ENCODE data around the gene DAZAP1.

Gene DAZAP1

GRCh38 chr19:1446713-1447481, 39.5 kb downstream of the DAZAP1 start:
- H3K4me3 Mint-ChIP-seq, result peak overlapping the region in 1 of 2 donors; percentile 24
- H3K27ac Mint-ChIP-seq, result peak overlapping the region in 1 of 2 donors; percentile 96
- DNase-seq, result no peak
- H3K4me1 Mint-ChIP-seq, result peaks cover 47% of the 10 kb centered on the region
- no peaks in the 10 kb centered on the region for H3K9me3 Mint-ChIP-seq
- H3K27me3 Mint-ChIP-seq, result peaks cover 62% of the 10 kb centered on the region
- ATAC-seq, result no peak

GRCh38 chr19:1447504-1447903, 40.1 kb downstream of the DAZAP1 start:
- ATAC-seq (no peak), DNase-seq (no peak)
- H3K27ac Mint-ChIP-seq, result peak overlapping the region in 1 of 2 donors; percentile 96
- H3K27me3 Mint-ChIP-seq, result peaks cover 68% of the 10 kb centered on the region
- no peak overlapping the region for H3K4me3 Mint-ChIP-seq
- no peaks in the 10 kb centered on the region for H3K9me3 Mint-ChIP-seq
- H3K4me1 Mint-ChIP-seq, result peaks cover 41% of the 10 kb centered on the region

- peaks cover 72% of the 10 kb centered on the region for H3K27me3 Mint-ChIP-seq
- ATAC-seq (no peak), DNase-seq (no peak)
- no peak overlapping the region for H3K4me3 Mint-ChIP-seq
- H3K27ac Mint-ChIP-seq, result no peak overlapping the region
- H3K9me3 Mint-ChIP-seq, result no peaks in the 10 kb centered on the region
- H3K4me1 Mint-ChIP-seq, result peaks cover 37% of the 10 kb centered on the region
These were observed 40.6 kb downstream of the DAZAP1 start for GRCh38 chr19:1447944-1448343.

DNA sequence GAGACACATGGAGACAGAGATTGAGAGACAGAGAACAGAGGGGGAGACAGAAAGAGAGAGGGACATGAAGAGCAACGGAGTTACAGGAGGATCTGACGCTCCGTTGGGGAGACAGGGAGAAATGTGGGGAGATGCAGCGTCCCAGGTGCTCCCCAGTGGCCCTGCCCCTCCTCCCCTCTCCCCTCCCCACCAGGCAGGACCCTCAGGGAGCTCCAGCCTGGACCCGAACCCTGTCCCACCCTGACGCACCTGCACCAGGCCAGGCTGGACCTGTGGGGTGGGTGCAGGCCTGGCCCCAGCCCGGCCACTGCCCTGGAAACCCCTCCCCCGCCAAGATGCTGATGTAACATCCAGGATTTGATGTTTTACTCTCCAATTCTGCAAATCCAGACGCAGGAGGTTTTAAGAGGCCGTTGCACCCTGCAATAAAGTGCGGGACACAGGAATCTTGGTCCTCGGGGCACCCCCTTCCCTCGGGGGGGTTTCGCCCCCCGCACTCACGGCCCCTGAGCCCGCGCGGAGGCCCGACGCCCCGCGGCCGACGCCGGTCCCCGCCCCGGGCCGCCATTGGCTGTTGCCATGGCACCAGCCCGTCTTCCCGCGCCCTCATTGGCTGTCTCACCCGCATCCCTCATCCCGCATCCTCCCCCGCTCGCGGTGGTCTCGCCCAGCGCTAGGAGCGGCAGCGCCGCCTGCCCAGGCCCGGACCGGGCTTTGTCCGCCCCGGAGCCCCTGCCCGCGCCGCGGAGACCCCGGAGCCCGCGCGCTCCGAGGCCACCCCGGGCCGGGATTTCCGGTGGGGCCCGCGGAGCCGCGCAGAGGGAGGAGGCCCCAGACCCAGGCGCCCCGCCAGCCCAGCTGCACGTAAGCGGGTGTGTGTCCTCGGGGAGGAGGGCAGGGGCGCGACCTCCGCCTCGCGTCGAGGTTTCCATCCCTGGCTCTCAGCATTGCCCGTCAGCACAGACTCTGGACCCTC, 42.4 kb downstream of the DAZAP1 start, which contains the start of gene APC2:
Gene APC2, plus strand, starts transcription at position 655 of the 976 bp plus-strand sequence. CDS start 2,881 bp downstream, outside the sequence.
- Mint-ChIP-seq H3K4me3 (peak within 1 kb of the TSS; percentile 29 to 78), H3K9me3 (no peaks in the 10 kb centered on the region), H3K27ac (peak within 1 kb of the TSS in 1 of 2 donors; percentile 16), H3K27me3 (peaks cover 90% of the 10 kb centered on the region), H3K4me1 (peaks cover 29% of the 10 kb centered on the region)
- peak in 1 of 2 donors; percentile 59 for DNase-seq
- peak; percentile 57 for ATAC-seq

GRCh38 chr19:1450735-1451731, 43.6 kb downstream of the DAZAP1 start:
- DNase-seq (no peak), ATAC-seq (no peak)
- H3K9me3 Mint-ChIP-seq, result no peaks in the 10 kb centered on the region
- peaks cover 95% of the 10 kb centered on the region for H3K27me3 Mint-ChIP-seq
- H3K27ac Mint-ChIP-seq, result no peak overlapping the region
- no peak overlapping the region for H3K4me3 Mint-ChIP-seq
- H3K4me1 Mint-ChIP-seq, result peaks cover 32% of the 10 kb centered on the region

GRCh38 chr19:1451916-1452801, 44.8 kb downstream of the DAZAP1 start:
- no peak overlapping the region for H3K4me3 Mint-ChIP-seq
- H3K4me1 Mint-ChIP-seq, result peaks cover 33% of the 10 kb centered on the region
- ATAC-seq, result no peak
- DNase-seq, result no peak
- H3K27me3 Mint-ChIP-seq, result peaks cover 96% of the 10 kb centered on the region
- H3K9me3 Mint-ChIP-seq, result no peaks in the 10 kb centered on the region
- H3K27ac Mint-ChIP-seq, result no peak overlapping the region

DNA sequence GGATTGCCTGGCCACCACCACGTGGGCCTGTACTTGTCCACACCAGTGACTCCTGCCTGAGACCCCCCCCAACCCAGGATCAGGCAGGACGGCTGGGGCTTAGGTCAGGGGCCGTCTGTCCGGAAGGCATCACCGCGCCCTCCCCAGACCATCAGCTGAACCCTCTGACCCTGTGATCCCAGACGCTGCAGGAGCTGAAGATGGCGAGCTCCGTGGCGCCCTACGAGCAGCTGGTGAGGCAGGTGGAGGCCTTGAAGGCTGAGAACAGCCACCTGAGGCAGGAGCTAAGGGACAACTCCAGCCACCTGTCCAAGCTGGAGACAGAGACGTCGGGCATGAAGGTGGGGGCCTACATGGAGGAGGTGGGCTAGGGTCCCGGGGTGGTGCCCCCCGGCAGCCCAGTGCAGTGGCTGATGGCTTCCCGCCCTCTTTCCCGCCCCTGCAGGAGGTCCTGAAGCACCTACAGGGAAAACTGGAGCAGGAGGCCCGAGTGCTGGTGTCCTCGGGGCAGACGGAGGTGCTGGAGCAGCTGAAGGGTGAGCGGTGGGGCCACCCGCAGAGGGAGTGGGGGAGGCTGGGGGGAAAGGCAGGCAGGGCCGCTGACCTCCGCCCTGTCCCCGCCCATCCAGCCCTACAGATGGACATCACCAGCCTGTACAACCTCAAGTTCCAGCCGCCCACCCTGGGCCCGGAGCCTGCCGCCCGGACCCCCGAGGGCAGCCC, 45.6 kb downstream of the DAZAP1 start:
- H3K27me3 Mint-ChIP-seq, result peaks cover 96% of the 10 kb centered on the region
- no peak for ATAC-seq
- H3K9me3 Mint-ChIP-seq, result no peaks in the 10 kb centered on the region
- no peak overlapping the region for H3K4me3 Mint-ChIP-seq
- DNase-seq, result no peak
- H3K27ac Mint-ChIP-seq, result no peak overlapping the region
- peaks cover 33% of the 10 kb centered on the region for H3K4me1 Mint-ChIP-seq

DNA sequence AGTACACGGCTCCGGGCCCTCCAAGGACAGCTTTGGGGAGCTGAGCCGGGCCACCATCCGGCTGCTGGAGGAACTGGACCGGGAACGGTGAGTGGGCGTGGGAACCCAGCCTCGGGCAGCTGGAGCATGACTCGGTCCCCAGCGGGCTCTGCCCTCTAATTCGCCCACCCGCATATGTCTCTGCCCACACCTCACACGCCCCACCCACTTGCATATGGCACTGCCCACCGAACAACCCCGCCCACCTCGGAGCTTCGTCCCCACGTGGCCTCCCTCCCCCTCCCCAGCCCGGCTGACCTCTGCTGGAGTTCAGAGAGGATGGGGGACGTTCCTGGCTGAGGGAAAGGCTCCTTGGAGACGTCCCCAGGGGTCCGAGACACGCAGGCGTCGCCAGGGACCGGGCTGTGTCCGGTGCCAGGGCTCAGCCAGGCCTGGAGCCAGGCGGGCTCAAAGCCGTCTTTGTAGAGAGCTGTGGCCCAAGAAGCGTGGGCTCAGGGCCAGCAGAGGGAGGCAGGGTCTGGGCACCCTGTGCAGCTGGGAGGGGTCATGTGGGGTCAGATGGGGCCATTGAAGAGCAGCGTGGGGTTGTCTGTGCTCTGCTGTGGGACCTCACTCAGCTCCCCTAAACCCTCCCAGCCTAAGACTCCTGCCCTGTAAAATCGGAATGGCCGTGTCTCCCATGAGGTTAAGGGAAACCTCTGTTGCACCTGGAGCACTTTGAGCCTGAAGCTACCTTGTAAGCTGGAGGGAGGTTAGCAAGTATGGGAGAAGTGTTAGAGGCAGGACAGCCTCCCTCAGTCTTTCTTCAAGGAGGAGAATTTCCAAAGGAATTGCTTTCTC, 46.4 kb downstream of the DAZAP1 start:
- peaks cover 34% of the 10 kb centered on the region for H3K4me1 Mint-ChIP-seq

DNA sequence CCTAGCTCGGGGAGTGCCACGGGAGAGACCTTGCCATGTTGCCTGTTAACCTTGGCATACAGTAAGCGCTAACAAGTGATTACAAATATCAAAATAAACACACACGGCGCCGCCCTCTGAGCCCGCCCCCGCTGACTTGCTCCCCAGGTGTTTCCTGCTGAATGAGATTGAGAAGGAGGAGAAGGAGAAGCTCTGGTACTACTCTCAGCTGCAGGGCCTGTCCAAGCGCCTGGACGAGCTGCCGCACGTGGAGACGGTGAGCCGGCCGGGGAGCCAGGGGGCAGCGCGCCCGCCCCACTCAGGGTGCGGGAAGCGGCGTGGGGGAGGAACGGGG, 47.6 kb downstream of the DAZAP1 start:
- H3K4me1 Mint-ChIP-seq, result peaks cover 30% of the 10 kb centered on the region
- DNase-seq (no peak), ATAC-seq (no peak)
- no peak overlapping the region for H3K27ac Mint-ChIP-seq
- no peaks in the 10 kb centered on the region for H3K9me3 Mint-ChIP-seq
- peak overlapping the region; percentile 12 to 61 for H3K4me3 Mint-ChIP-seq
- peaks cover 92% of the 10 kb centered on the region for H3K27me3 Mint-ChIP-seq

More for the DNA sequence above, 46.4 kb downstream of the DAZAP1 start:
- DNase-seq (no peak), ATAC-seq (no peak)
- Mint-ChIP-seq H3K27me3 (peaks cover 96% of the 10 kb centered on the region), H3K9me3 (no peaks in the 10 kb centered on the region), H3K27ac (no peak overlapping the region), H3K4me3 (no peak overlapping the region)

DNA sequence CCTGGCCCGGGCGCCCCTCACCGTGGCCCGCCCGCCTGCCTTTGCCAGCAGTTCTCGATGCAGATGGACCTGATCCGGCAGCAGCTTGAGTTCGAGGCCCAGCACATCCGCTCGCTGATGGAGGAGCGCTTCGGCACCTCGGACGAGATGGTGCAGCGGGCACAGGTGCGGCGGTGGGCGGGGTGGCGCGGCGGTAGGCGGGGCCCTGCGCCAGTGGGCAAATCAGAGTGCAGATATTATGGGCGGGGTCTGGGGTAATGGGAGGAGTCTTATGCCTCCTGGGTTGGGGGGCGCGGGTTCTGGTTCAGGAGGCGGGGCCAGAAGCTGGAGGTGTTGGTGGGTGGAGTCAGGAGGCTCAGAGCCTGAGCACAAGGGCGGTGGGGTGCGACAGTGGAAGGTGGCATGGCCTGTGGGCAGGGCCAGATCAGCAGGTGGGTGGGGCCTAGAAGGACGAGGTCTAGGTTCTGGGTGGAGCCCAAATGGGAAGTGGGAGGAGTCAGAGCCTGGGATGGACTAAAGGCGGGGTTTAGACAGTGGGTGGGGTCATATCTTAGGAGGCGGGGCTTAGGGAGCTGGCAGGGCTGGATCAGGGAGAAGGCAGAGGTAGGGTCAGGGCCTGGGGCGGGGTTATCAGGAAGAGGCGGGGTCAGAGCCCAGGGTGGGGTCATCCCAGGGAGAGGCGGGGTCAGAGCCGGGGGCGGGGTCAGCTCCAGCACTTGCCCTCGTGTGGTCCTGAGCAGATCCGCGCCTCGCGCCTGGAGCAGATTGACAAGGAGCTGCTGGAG, 48.1 kb downstream of the DAZAP1 start:
- peak overlapping the region; percentile 33 to 45 for H3K4me3 Mint-ChIP-seq
- ATAC-seq, result peak; percentile 69

DNA sequence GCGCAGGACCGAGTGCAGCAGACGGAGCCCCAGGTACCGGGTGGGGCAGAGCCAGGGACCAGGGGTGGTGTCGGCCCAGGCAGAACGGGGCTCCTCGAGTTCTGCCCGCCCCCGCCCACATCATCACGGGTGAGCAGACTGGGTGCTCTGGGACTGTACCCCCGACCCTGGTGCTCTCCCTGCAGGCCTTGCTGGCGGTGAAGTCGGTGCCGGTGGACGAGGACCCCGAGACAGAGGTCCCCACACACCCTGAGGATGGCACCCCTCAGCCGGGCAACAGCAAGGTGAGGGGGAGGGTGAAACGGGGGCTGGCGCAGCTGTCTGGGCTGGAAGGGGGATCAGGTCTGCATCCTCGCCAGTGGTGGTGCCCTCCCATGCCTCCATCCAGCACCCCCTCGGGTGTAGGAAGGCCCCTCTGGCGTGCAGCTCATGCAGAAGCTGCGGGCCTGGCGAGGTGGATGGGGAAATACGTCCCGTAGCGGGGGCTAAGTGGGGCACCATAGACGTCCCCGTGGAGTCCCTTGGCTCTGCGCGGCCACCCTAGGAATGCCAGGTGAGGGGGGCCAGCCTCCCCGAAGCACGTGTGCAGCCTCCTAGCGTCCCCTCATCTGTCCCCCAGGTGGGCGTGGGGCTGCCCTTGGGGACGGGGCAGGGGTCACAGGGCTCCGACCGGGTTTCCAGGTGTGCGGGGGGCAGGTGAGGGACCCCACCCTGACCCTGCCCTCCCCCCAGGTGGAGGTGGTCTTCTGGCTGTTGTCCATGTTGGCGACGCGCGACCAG, 48.9 kb downstream of the DAZAP1 start:
- ATAC-seq (peak; percentile 1), DNase-seq (no peak)
- H3K9me3 Mint-ChIP-seq, result no peaks in the 10 kb centered on the region
- peaks cover 21% of the 10 kb centered on the region for H3K4me1 Mint-ChIP-seq
- H3K27me3 Mint-ChIP-seq, result peaks cover 79% of the 10 kb centered on the region
- H3K27ac Mint-ChIP-seq, result peak overlapping the region in 1 of 2 donors; percentile 63
- no peak overlapping the region for H3K4me3 Mint-ChIP-seq

More for the DNA sequence above, 48.1 kb downstream of the DAZAP1 start:
- no peaks in the 10 kb centered on the region for H3K9me3 Mint-ChIP-seq
- H3K27me3 Mint-ChIP-seq, result peaks cover 87% of the 10 kb centered on the region
- H3K27ac Mint-ChIP-seq, result peak overlapping the region in 1 of 2 donors; percentile 63
- peak; percentile 64 to 70 for DNase-seq
- H3K4me1 Mint-ChIP-seq, result peaks cover 26% of the 10 kb centered on the region
